GM18858 (cell line): ENCODE measurements around the gene TBX4.

Experiments used
- ATAC-seq: cut with Tn5 transposase; IDR thresholded peaks from one replicate; pipeline ENCODE4 v1.9.1; 2021; ENCODE audit not compliant: unreplicated experiment

The TBX4 gene

GRCh38 chr17:61412860-61413660, 39.2 kb upstream of the TBX4 start:
- ATAC-seq: no peak

GRCh38 chr17:61413661-61414126, 38.5 kb upstream of the TBX4 start:
- ATAC-seq: no peak

- ATAC-seq: no peak
Observed at GRCh38 chr17:61414141-61414935, 37.9 kb upstream of the TBX4 start.

- no peak for ATAC-seq
Observed at GRCh38 chr17:61414936-61415251, 37.3 kb upstream of the TBX4 start.

- ATAC-seq: no peak
Observed at GRCh38 chr17:61415374-61416210, 36.6 kb upstream of the TBX4 start.

- ATAC-seq: no peak
Observed at GRCh38 chr17:61416211-61416539, 36.0 kb upstream of the TBX4 start.

- ATAC-seq: no peak
Observed at GRCh38 chr17:61416540-61417363, 35.5 kb upstream of the TBX4 start.

GRCh38 chr17:61418449-61418848, 33.8 kb upstream of the TBX4 start:
- no peak for ATAC-seq

GRCh38 chr17:61419496-61420046, 32.7 kb upstream of the TBX4 start:
- no peak for ATAC-seq

- no peak for ATAC-seq
Observed at GRCh38 chr17:61420052-61420451, 32.2 kb upstream of the TBX4 start.

- ATAC-seq: no peak
Observed at GRCh38 chr17:61420745-61421398, 31.4 kb upstream of the TBX4 start.

- no peak for ATAC-seq
Observed at GRCh38 chr17:61421460-61421859, 30.8 kb upstream of the TBX4 start.

- no peak for ATAC-seq
Observed at GRCh38 chr17:61422116-61422799, 30.0 kb upstream of the TBX4 start.

GRCh38 chr17:61422869-61423268, 29.4 kb upstream of the TBX4 start:
- ATAC-seq: no peak

GRCh38 chr17:61423967-61424649, 28.1 kb upstream of the TBX4 start:
- no peak for ATAC-seq

- no peak for ATAC-seq
Observed at GRCh38 chr17:61425682-61426481, 26.3 kb upstream of the TBX4 start.

- ATAC-seq: no peak
Observed at GRCh38 chr17:61426482-61427304, 25.5 kb upstream of the TBX4 start.
